D721Med (cell line): Measurements from ENCODE around the gene PER2.
A peak's percentile ranks its signal among the peaks of the same experiment; 100 is the strongest.

Source experiments
- DNase-seq: peaks from one replicate; pipeline ENCODE4 v3.0.0; 2011; ENCODE audit warnings: low spot score; ENCODE audit not compliant: insufficient read length
- FAIRE-seq: peaks from 2 replicates; lab custom pipeline; 2011; peaks lifted over from hg19 to GRCh38; lab: Jason Lieb, UNC
- TF ChIP-seq, protein P1 (sequence below): IDR thresholded peaks from 2 replicates; pipeline ENCODE4 v1.5.1; 2012; ENCODE audit warnings: mild to moderate bottlenecking, control low read depth; ENCODE audit not compliant: insufficient read depth; ENCODE audit errors: missing control alignments

PER2 gene

GRCh38 chr2:238290715-238291549 lies 2.5 kb upstream of the PER2 start:
- FAIRE-seq = no peak

GRCh38 chr2:238290091-238290509 lies 1.7 kb upstream of the PER2 start:
- FAIRE-seq (no peak), DNase-seq (no peak)

More at GRCh38 chr2:238290715-238291549, 2.5 kb upstream of the PER2 start:
- TF ChIP-seq, protein P1, sequence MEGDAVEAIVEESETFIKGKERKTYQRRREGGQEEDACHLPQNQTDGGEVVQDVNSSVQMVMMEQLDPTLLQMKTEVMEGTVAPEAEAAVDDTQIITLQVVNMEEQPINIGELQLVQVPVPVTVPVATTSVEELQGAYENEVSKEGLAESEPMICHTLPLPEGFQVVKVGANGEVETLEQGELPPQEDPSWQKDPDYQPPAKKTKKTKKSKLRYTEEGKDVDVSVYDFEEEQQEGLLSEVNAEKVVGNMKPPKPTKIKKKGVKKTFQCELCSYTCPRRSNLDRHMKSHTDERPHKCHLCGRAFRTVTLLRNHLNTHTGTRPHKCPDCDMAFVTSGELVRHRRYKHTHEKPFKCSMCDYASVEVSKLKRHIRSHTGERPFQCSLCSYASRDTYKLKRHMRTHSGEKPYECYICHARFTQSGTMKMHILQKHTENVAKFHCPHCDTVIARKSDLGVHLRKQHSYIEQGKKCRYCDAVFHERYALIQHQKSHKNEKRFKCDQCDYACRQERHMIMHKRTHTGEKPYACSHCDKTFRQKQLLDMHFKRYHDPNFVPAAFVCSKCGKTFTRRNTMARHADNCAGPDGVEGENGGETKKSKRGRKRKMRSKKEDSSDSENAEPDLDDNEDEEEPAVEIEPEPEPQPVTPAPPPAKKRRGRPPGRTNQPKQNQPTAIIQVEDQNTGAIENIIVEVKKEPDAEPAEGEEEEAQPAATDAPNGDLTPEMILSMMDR = no peak
- DNase-seq = no peak

DNA sequence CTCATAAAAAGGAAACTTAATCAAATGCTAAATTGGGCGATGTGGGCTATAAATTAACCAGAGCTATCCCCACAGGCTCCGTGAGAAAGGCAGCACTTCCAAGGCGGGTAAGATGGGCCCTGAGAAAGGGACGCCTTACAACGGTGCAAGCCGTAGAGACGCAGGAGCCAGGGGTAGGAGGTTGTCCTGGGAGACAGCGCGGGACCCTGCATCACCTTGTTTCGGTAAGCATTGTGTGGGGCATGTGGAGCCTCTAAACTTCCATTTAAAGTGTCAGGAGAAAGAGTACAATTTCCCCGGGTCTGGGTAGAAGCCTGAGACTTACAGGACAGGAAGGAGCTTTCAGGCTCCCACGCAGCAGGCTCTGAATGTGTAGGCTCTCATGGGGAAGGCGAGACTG lies 1.2 kb upstream of the PER2 start:
- no peak for FAIRE-seq
- TF ChIP-seq, protein P1 = no peak
- DNase-seq = no peak

More at GRCh38 chr2:238290091-238290509, 1.7 kb upstream of the PER2 start:
- TF ChIP-seq, protein P1 = no peak

GRCh38 chr2:238288650-238289573 lies 502 bp upstream of the PER2 start:
- TF ChIP-seq, protein P1 = peak; percentile 6
- peak; percentile 82 for DNase-seq
- no peak for FAIRE-seq

DNA sequence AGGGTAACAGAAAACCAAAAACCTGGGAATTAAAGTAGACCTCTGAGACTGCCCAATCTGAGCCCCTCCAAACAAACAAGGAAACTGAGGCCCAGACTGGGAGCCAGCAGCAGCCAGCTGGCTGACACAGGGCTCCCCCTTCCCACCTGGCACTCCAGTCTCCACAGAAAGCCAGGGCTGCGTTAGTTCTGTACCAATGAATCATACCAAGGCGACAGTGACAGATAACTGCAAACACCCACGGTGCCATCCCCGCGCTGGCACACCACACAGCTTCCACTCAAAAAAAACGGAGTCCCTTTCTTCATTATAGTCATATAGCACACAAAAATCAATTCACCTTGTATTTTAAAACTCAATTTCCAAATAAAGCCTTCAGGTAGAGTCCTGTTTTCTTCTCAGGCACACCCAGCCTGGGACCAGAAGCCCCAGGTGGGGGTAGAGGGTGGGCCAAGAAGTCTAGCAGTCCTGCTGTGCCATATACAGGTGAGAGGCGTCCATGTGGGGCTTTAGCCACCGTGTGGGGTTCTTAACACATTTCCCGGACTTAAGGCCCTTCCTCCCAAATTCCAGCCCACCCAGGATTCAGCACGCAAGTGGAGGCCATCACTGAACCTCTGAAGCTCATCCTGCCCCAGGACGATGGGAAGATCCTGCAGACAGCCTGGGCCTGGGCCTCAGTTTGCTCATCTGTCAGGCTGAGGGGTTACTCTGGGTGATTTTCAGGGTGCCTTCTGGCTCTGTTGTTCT lies 1.2 kb downstream of the PER2 start:
- TF ChIP-seq, protein P1 = no peak
- no peak for FAIRE-seq

GRCh38 chr2:238286551-238286950 lies 1.9 kb downstream of the PER2 start:
- TF ChIP-seq, protein P1 = no peak
- no peak for FAIRE-seq
- no peak for DNase-seq

More for the DNA sequence above, 1.2 kb downstream of the PER2 start:
- no peak for DNase-seq
